Thyroid gland (tissue), 4 donors: Measurements from ENCODE around the gene ZC3H7B. TPM values are rescaled to one million over a fixed set of nuclear protein-coding genes. Genes with fewer than 3 reads are reported as not detected.

Source experiments
- DNase-seq, 2 donors: peaks; one replicate each; pipeline ENCODE4 v3.0.0-alpha.2; 2019
- H3K27ac ChIP-seq, 3 donors: fragments of 200-600 bp; sonication (generic); 1 replicate in 2 of 3; 2 replicates in 1 of 3; pipeline ENCODE4 v1.5.1; 2016 to 2019; ENCODE audit warnings: mild to moderate bottlenecking in 1 of 3, moderate library complexity in 1 of 3
- H3K27me3 ChIP-seq: fragments of 200-600 bp; sonication (generic); one replicate; pipeline ENCODE4 v1.5.1; 2019
- H3K36me3 ChIP-seq, 2 donors: fragments of 200-600 bp; sonication (generic); one replicate each; pipeline ENCODE4 v1.5.1; 2016 to 2019
- H3K4me1 ChIP-seq, 2 donors: fragments of 200-600 bp; sonication (generic); one replicate each; pipeline ENCODE4 v1.5.1; 2017 to 2019
- H3K4me3 ChIP-seq, 3 donors: fragments of 200-600 bp; sonication (generic); replicated peaks in 1 of 3; 1 replicate in 2 of 3; 2 replicates in 1 of 3; pipeline ENCODE4 v1.5.1; 2016; ENCODE audit warnings: mild to moderate bottlenecking in 1 of 3
- H3K9me3 ChIP-seq: fragments of 200-600 bp; sonication (generic); one replicate; pipeline ENCODE4 v1.5.1; 2017
- CTCF ChIP-seq, 6 experiments: fragments of 200-600 bp in 3 of 6; fragments of 450-650 bp in 3 of 6; sonication (generic) in 3 of 6; IDR thresholded peaks; one replicate each; pipeline ENCODE4 v1.5.1; 2016 to 2019; ENCODE audit warnings: antibody characterized with exemption in 6 of 6, mild to moderate bottlenecking in 2 of 6, inconsistent platforms in 1 of 6, moderate library complexity in 1 of 6
- POLR2A ChIP-seq, 2 donors: fragments of 450-650 bp; IDR thresholded peaks; one replicate each; pipeline ENCODE4 v1.6.1; 2017; ENCODE audit warnings: antibody characterized with exemption in 2 of 2, mild to moderate bottlenecking in 2 of 2, moderate library complexity in 1 of 2
- WGBS, 2 donors: methylation state at CpG; one replicate each; pipeline ENCODE4 v1.1.5; 2017; 5-methylcytosine and 5-hydroxymethylcytosine counted together
- intact Hi-C: fragments of 100-400 bp; cut with DNase I; formaldehyde crosslinking; loops from one replicate; pipeline ENCODE4 v1.15.1; 2023
- total RNA-seq, 4 donors: library from RNA; depleted of rRNA; stranded (reverse); fragments of >200 nt; gene quantifications; one replicate each; pipeline ENCODE4 v1.2.3, GENCODE V29; 2016

ZC3H7B gene
- 100 to 1,000 TPM in 1 of 4 donors, 10 to 100 TPM in 3; 77.7 to 100 (median 88.7) TPM for total RNA-seq

- 0 to 1% methylated on average over 41 to 51 of the region's 74 CpGs for WGBS, 2 donors
- TF ChIP-seq POLR2A (IDR thresholded peaks at IDR 0.05) (peak in 1 of 2 donors; percentile 84), CTCF (IDR thresholded peaks at IDR 0.05) (peak; percentile 14 to 62 (median 37))
- Histone ChIP-seq H3K27me3 (no peaks in the 10 kb centered on the region), H3K9me3 (no peaks in the 10 kb centered on the region), H3K4me3 (peak within 1 kb of the TSS; percentile 36 to 79 (median 63)), H3K36me3 (no peaks in the 10 kb centered on the region), H3K4me1 (peaks cover 18 to 30% of the 10 kb centered on the region in 2 donors), H3K27ac (peak within 1 kb of the TSS; percentile 90 to 97 (median 93))
- intact Hi-C loops, result no loop called here
- peak; percentile 87 to 92 for DNase-seq
Measured at GRCh38 chr22:41301085-41302020, at the start of gene ZC3H7B. ZC3H7B (plus strand) TSS chr22:41301525; CDS start chr22:41320661, 19,136 bp downstream.

GRCh38 chr22:41252365-41252764 lies 49.0 kb upstream of the ZC3H7B start:
- no peaks in the 10 kb centered on the region for H3K9me3 ChIP-seq
- 96 to 99% methylated on average over 8 of the region's 8 CpGs for WGBS, 2 donors
- peaks cover 60 to 63% of the 10 kb centered on the region in 2 donors for H3K36me3 ChIP-seq
- intact Hi-C loops, result no loop called here
- no peak for DNase-seq
- H3K27me3 ChIP-seq, result no peaks in the 10 kb centered on the region
- TF ChIP-seq POLR2A (IDR thresholded peaks at IDR 0.05) (no peak), CTCF (IDR thresholded peaks at IDR 0.05) (no peak)
- H3K4me3 ChIP-seq, result no peak overlapping the region
- no peaks in the 10 kb centered on the region for H3K4me1 ChIP-seq
- no peak overlapping the region for H3K27ac ChIP-seq

GRCh38 chr22:41254230-41254629 lies 47.1 kb upstream of the ZC3H7B start:
- H3K4me1 ChIP-seq, result no peaks in the 10 kb centered on the region
- H3K27ac ChIP-seq, result no peak overlapping the region
- DNase-seq, result no peak
- 93 to 94% methylated on average over 7 of the region's 7 CpGs for WGBS, 2 donors
- no peaks in the 10 kb centered on the region for H3K9me3 ChIP-seq
- intact Hi-C loops, result no loop called here
- no peak overlapping the region for H3K4me3 ChIP-seq
- no peaks in the 10 kb centered on the region for H3K27me3 ChIP-seq
- peaks cover 57 to 58% of the 10 kb centered on the region in 2 donors for H3K36me3 ChIP-seq
- TF ChIP-seq POLR2A (IDR thresholded peaks at IDR 0.05), result no peak
- no peak for TF ChIP-seq CTCF (IDR thresholded peaks at IDR 0.05)

GRCh38 chr22:41256254-41257253 lies 44.8 kb upstream of the ZC3H7B start:
- H3K36me3 ChIP-seq, result peaks cover 45 to 57% of the 10 kb centered on the region in 2 donors
- TF ChIP-seq POLR2A (IDR thresholded peaks at IDR 0.05), result no peak
- no peak for TF ChIP-seq CTCF (IDR thresholded peaks at IDR 0.05)
- H3K4me3 ChIP-seq, result no peak overlapping the region
- intact Hi-C loops, result no loop called here
- 78 to 79% methylated on average over 14 to 19 of the region's 20 CpGs for WGBS, 2 donors
- H3K4me1 ChIP-seq, result no peaks in the 10 kb centered on the region
- peak in 1 of 2 donors; percentile 12 for DNase-seq
- no peak overlapping the region for H3K27ac ChIP-seq
- no peaks in the 10 kb centered on the region for H3K27me3 ChIP-seq
- no peaks in the 10 kb centered on the region for H3K9me3 ChIP-seq
